ENCODE results near the gene FGFBP3.
A peak's percentile ranks its signal among the peaks of the same experiment; 100 is the strongest.

Gene FGFBP3

DNA sequence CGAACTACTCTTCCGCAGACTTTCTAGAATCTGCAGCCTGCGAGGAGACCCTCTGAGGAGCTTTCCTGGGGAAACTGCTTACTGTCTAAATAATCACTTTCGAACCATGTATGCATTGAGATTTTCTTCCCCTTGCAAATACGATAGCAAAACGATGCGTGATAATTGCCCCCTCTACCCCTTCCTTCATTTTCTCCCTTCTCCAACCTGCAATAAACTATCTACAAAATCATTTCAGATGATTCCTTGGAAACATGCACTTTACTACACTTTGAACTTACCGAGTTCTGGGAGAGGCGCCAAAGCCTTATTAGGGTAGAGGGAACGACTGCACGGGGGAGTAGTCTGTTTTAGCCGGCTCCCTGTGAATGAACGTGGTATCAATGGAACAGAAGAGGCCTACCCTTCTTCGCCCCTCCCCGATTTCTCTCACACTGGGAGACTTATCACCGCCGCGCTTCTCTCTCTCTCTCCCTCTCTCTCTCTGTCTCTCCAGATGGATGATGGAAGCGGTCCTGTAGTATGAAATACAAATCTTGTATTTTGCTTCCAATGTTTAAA, at the start of gene FGFBP3:
Gene FGFBP3 (minus strand): TSS at position 370 of the 561 bp plus-strand sequence. CDS start 517 bp downstream, outside the sequence.
- DNase-seq (ENCODE audit: low read depth in 3 of 3) = peak in 1 of 3 experiments; percentile 4

DNA sequence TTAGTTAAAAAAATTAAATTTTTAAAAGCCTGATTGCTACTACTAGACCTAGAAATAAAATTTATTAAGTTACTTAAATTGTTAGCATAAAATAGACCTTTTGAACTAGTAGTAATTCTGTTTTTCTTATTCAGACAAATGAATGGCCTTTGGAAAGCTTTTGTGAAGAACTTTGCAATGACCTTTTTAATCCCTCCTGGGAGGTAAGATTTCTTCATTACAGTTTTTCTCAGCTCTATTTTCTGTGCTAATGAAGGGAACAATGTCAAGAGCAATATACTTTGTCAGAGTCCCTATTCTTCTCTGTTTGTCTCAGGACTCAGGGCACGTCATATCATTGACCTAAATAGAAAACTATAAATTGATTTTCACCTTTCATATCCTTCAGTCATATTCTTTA, 47.8 kb upstream of the FGFBP3 start:
- no peak for DNase-seq (ENCODE audit: low read depth in 3 of 3)

GRCh38 chr10:91955114-91955513, 45.8 kb upstream of the FGFBP3 start:
- DNase-seq (ENCODE audit: low read depth in 3 of 3) = no peak

DNA sequence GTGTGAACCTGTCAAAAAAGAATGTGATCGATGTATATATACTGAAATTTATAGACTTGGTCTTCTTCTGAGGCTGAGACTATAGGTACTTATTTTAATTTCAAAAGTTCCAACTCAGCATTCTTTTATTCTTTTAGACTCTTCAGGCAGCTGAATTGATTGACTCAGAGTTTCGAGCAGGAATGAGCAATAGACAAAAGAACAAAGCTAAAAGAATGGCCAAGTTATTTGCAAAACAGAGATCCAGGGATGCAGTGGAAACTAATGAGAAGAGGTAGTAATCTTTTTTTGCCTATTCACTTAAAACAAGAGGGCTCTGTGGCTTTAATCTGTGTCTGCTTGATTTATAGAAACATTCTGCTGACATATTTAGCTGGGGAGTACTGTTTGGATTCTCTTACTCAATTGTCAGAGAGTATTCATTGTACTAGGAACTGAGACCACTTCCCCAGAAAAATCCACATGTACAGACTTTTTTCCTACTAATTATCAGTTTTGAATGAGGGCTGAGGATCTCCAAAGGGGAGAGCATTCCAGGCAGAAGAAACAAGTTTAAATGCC, 44.4 kb upstream of the FGFBP3 start:
- DNase-seq (ENCODE audit: low read depth in 3 of 3) = no peak

- no peak for DNase-seq (ENCODE audit: low read depth in 3 of 3)
Observed at GRCh38 chr10:91944880-91945630, 35.8 kb upstream of the FGFBP3 start.

GRCh38 chr10:91941426-91941825, 32.1 kb upstream of the FGFBP3 start:
- DNase-seq (ENCODE audit: low read depth in 3 of 3) = no peak

- DNase-seq (ENCODE audit: low read depth in 3 of 3) = no peak
Observed at GRCh38 chr10:91939653-91940052, 30.4 kb upstream of the FGFBP3 start.

DNA sequence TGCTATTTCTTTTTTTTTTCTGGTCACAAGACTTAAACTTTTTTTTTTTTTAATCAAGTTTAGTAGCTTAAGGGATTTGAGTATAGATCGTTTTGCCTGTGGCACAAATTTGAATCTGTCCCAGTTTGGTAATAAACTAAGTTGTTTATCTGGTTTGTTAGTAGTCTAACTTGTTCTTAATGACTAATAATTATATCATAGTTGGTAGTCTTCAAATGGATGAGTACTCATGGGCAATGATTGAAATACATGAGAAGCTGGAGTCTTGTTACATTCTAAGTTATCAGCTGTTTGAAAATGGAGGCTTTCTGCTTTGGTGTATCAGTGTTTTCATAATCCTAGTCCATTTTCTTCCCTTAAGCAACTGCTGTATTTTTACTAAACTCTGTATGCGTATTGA, 26.6 kb upstream of the FGFBP3 start:
- no peak for DNase-seq (ENCODE audit: low read depth in 3 of 3)

DNA sequence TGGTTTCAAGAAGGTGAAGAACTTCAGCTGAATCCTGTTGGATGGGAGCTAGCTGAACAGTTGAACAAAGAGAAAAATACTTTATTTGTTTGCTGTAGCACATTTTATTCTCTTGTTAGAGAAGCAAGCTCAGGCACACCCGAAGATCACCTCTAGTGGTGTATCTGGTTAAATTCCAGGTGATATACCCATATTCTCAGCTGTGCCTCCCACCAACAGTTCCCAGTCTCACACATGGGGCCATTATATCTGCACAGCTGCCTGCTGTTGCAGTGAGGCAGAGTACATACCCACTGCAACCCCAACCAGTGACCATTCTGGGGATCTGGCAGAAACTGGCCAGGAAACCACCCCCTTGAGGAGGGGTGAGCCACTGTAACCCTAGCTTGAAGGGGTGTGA, 23.5 kb upstream of the FGFBP3 start:
- DNase-seq (ENCODE audit: low read depth in 3 of 3) = no peak

DNA sequence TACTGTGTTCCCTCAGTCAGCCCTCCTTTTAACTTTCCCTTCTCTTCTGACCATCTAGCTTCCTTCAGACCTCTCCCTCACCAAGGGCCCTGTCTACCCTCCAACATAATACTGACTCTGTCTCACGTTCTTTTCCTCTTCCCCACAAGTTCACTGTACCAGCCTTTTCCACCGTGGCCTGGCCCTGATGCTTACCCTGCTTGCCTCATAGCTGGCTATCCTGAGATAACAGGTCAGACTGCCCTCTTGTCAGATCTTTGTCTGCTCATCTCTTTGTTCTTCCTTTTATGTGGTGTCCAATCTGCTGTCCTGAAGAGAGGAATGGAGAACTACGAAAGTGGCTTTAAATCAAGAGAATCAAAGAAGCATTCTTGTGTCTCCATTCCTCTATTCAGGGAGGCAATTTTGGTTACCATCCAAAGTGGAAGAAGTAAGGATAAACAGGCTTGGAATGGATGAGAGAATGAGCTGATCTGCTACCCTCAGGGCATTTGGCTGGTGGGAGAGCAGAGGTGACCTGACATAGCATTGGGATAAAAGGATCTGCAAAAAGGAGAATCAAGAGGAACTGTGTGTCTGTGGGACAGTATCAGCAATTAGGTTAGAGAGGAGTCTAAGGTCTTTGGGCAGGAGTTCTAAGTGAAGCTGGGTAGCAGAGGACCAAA, 22.4 kb upstream of the FGFBP3 start:
- DNase-seq (ENCODE audit: low read depth in 3 of 3) = no peak

DNA sequence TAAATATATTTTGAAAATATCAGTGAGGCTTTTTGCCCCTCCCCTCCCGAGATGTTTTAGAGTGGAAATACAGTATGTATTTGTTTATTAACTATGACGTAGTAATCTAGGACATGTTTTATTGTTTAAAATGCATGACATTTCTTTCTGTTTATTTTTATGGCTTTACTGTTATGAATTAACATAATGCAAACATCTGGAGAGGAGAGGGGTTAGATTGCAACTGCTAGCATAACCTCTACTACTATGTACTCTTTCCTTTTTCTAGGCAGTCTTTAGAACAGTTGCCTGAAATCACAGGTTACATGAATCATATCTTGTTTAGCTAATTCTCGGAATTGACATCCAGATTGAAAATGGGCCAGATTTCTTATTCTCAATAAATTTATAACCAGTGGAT, 21.7 kb upstream of the FGFBP3 start:
- no peak for DNase-seq (ENCODE audit: low read depth in 3 of 3)

DNA sequence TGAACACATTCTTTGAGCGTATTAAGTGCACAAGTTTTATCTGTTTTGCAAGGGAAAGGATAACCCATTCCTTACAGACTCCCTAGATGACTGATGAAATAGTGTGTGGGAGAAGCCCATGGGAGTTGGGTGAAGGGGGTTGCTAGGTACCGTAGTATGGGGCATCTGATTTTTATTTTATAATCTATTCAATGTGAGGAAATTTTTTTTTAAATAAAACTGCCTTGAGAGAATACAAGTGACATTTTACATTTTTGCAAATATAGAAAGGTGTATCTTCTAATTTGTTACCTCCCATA, 15.7 kb upstream of the FGFBP3 start:
- no peak for DNase-seq (ENCODE audit: low read depth in 3 of 3)

- DNase-seq (ENCODE audit: low read depth in 3 of 3) = no peak
Observed at GRCh38 chr10:91924212-91925021, 15.1 kb upstream of the FGFBP3 start.

- peak; percentile 81 to 86 (median 84) for DNase-seq (ENCODE audit: low read depth in 3 of 3)
Observed at GRCh38 chr10:91923371-91924211, 14.3 kb upstream of the FGFBP3 start, which contains the start of gene BTAF1. Gene BTAF1, plus strand, starts transcription at chr10:91923770. Its CDS starts 307 bp downstream, at chr10:91924077.

- no peak for DNase-seq (ENCODE audit: low read depth in 3 of 3)
Observed at GRCh38 chr10:91919651-91920050, 10.4 kb upstream of the FGFBP3 start.

DNA sequence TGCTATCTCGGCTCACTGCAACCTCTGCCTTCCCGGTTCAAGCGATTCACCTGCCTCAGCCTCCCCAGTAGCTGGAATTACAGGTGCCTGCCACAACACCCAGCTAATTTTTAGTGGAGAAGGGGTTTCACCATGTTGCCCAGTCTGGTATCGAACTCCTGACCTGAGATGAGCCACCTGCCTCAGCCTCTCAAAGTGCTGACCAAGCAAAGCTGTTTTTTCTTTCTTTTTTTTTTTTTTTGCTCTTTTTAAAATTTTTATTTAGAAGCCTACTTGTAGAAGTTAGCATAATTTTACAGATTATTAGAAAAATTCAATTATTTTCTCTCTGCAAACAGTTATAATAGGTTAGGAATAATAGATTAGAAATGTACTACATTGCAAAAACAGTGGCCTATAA, 1.2 kb upstream of the FGFBP3 start:
- DNase-seq (ENCODE audit: low read depth in 3 of 3) = no peak

DNA sequence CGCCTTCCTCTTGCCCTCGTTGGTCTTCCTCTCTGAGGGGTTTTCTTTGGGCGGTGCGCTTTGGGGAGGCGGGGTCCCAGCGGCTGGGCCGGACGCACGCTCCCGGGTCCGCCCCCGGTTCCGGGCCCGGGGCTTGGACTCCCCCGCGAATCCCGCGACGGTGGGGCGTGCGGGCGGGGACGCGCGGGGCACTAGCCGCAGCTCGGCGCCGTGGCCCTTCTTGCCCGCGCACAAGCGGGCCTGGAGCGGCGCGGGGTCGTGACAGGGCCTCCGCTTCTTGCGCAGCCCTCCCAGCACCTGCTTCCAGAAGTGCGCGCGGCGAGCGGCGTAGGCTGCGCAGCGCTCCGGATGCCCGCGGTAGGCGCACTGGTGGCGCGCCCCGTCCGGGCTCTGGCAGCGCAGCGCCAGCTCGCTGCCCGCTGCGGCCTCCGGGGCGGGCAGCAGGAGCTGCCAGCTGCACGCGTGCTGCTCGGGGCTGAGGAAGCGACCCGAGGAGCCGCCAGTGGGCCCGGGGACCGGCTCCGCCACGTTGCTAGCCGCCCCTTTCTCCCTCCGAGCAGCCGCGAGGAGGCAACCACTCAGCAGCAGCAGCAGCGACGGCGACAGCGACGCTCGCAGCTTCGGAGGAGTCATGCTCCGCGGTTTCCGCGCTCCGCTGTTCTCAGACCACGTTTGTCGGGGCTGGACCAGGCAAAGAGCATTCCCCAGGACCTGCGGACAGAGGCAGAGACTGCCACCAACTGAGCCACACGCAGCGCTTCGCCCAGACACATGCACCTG, 759 bp downstream of the FGFBP3 start:
- peak; percentile 43 to 63 (median 51) for DNase-seq (ENCODE audit: low read depth in 3 of 3)

DNA sequence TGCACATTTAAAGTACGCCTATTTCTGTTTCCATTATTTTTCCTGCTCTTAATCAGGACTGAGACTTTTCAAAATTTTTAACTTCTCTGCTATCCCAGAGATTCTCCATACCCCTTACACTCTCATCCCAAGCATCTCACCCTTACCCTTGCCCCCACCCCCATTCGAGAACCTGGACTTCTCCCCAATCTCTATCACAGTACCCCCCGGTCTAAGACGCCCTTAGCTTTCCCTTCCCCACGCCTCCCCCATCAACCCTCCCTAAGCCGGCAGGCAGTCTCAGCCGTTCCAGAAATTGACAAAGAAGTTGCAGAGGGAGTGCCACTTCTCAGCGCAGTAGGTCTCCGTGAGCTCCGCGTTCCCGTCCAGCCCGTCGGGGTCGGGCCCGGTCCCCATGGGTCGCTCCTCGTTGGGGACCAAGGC, 1.4 kb downstream of the FGFBP3 start:
- no peak for DNase-seq (ENCODE audit: low read depth in 3 of 3)

GRCh38 chr10:91907033-91907594, 2.2 kb downstream of the FGFBP3 start:
- no peak for DNase-seq (ENCODE audit: low read depth in 3 of 3)

All from stimulated activated CD4-positive, alpha-beta T cell treated with anti-CD3 and anti-CD28 coated beads, TNF-alpha, amount 100 ng/mL, for 4 hours (primary cell).